Skeletal muscle tissue (tissue), 4 donors: ENCODE results near the gene SLC8A1. TPM values are rescaled to one million over a fixed set of nuclear protein-coding genes. Genes with fewer than 3 reads are reported as not detected.

Source experiments
- H3K27ac ChIP-seq: one replicate; pipeline ENCODE4 v1.7.0; 2013; ENCODE audit warnings: mild to moderate bottlenecking, low read depth, low read length, inconsistent platforms
- H3K27me3 ChIP-seq, 3 donors: one replicate each; pipeline ENCODE4 v1.7.0; 2013; ENCODE audit warnings: low read length in 3 of 3; ENCODE audit not compliant: control insufficient read depth in 3 of 3, insufficient read depth in 3 of 3
- H3K36me3 ChIP-seq, 3 donors: one replicate each; pipeline ENCODE4 v1.7.0; 2013; ENCODE audit warnings: low read length in 3 of 3; ENCODE audit not compliant: control insufficient read depth in 3 of 3, insufficient read depth in 3 of 3
- H3K4me1 ChIP-seq, 3 donors: one replicate each; pipeline ENCODE4 v1.7.0; 2013; ENCODE audit warnings: low read length in 3 of 3, mild to moderate bottlenecking in 3 of 3; ENCODE audit not compliant: control insufficient read depth in 3 of 3, insufficient read depth in 3 of 3
- H3K4me3 ChIP-seq, 3 donors: one replicate each; pipeline ENCODE4 v1.7.0; 2013; ENCODE audit warnings: low read length in 3 of 3
- H3K9ac ChIP-seq, 3 donors: one replicate each; pipeline ENCODE4 v1.7.0; 2013; ENCODE audit warnings: low read length in 3 of 3, mild to moderate bottlenecking in 3 of 3, moderate library complexity in 2 of 3, low read depth in 1 of 3
- H3K9me3 ChIP-seq, 3 donors: one replicate each; pipeline ENCODE4 v1.7.0; 2013; ENCODE audit warnings: low read length in 3 of 3; ENCODE audit not compliant: control insufficient read depth in 3 of 3
- total RNA-seq: library from RNA; depleted of rRNA; stranded (reverse); fragments of >200 nt; gene quantifications from one replicate; pipeline ENCODE4 v1.2.3, GENCODE V29; 2014
- donor health status: Osteomylitis.

The SLC8A1 gene
- total RNA-seq, 1 donor from 2014 or later: 45.9 TPM

DNA sequence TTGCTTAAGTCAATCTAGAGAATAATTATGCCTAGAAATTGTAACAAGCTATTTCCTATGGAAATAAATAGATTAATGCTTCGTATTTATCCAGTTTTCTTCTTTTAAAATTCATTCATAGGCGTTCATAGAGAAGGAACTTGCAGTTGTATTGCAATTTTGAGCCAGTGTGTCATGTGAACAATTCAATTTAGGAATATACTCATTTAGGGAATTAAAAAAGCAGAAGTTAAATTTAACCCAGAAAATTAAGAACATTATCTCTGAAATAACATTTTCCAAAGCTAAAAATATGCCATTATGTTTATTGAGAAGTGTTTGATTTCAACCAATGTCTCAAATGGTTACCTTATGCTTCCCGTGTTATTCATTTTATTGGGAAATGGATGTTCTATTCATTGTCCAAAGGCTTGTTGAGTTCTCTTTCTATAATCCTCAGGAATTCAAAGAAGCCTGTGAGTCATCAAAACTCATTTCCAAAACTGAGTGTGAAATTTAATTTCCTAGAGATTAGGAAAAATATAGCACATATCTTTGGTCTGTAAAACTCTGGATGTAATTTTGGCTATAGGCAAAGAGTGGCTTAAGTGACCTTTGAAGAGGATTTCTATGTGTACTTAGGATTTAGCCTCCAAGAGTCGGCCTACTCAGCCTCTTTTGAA lies 99.7 kb downstream of the SLC8A1 start:
- Histone ChIP-seq H3K36me3 (no peaks in the 10 kb centered on the region), H3K9ac (no peak overlapping the region), H3K27me3 (no peaks in the 10 kb centered on the region), H3K27ac (peak overlapping the region; percentile 16), H3K4me1 (no peaks in the 10 kb centered on the region), H3K9me3 (no peaks in the 10 kb centered on the region), H3K4me3 (no peak overlapping the region)

DNA sequence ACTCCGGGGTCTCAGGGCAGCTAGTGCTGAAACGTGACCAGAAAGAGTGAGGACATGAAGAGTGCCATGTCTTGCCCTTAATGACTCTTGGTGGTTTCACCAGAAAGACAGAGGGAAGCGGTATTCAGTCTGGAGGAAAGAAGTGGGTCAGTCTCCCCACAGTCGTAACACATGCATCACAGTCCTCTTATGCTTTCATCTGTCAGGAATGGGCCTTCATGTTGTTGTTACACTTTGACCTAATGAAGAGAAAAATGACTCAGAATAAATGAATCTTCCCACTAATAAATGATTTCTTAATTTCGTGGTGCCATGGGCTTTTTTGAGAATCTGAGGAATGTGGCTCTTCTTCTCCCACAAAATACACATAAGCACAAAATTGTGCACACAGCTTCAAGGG lies 103.2 kb downstream of the SLC8A1 start:
- no peaks in the 10 kb centered on the region for H3K36me3 ChIP-seq
- H3K27ac ChIP-seq: no peak overlapping the region
- H3K4me1 ChIP-seq: no peaks in the 10 kb centered on the region
- H3K4me3 ChIP-seq: no peak overlapping the region
- no peak overlapping the region for H3K9ac ChIP-seq
- H3K9me3 ChIP-seq: no peaks in the 10 kb centered on the region
- no peaks in the 10 kb centered on the region for H3K27me3 ChIP-seq

DNA sequence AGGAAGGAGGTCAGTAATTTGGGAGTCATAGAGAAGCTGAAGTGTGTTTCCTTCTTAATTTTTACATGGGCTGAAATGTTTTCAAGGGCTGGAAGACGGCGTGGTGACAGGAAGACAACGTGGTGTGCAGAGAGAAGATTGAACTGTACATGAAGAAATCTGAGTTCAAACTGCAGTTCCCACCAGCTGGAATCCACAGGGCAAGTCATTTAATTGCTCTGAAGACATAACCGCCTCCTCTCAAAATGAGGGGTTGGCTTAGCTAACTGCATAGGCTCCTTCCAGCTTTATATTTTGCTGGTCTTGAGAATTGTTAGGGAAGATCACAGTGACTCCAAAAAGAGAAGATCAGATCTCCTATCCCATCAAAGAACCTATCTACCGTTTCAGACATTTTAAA lies 103.9 kb downstream of the SLC8A1 start:
- H3K9me3 ChIP-seq: no peaks in the 10 kb centered on the region
- H3K4me1 ChIP-seq: no peaks in the 10 kb centered on the region
- no peak overlapping the region for H3K9ac ChIP-seq
- no peaks in the 10 kb centered on the region for H3K27me3 ChIP-seq
- H3K27ac ChIP-seq: no peak overlapping the region
- no peaks in the 10 kb centered on the region for H3K36me3 ChIP-seq
- H3K4me3 ChIP-seq: no peak overlapping the region

DNA sequence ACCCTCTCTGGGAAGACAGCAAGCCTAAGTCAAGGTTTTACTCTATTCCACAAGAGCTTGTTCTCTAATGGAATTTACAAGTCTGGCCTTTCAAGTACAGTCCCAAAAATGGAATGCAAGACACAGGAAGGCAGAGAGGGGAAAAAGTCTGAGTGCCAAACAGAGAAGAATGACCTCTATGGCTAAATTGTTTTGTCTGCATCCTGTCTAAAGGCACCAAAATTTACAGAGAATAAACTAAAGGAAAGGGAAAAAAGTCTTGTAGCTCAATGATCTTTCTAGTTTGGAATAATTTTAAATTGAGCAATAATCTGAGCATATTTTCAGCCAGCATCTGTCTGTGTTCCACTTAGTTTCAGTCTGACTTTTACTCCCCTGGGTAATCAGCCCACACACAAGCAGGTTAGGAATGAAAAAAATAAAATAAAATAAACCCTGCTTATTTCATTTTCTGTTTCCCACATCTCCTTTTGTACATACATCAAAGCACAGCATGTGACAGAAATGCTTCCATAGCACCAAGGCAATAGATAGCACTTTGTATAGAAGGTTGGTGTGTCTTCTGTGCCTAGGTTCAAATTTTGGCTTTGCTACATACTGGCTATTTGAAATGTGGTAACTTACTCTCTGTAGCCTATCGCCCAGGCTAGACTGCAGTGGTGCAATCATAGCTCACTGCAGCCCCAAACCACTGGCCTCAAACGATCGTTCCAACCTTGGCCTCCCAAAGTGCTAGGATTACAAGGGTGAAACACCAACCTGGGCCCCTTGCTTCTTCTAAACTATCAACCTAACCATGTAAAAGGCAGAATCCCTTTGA lies 105.1 kb downstream of the SLC8A1 start:
- H3K36me3 ChIP-seq: no peaks in the 10 kb centered on the region
- H3K4me1 ChIP-seq: no peaks in the 10 kb centered on the region
- peak overlapping the region; percentile 58 for H3K27ac ChIP-seq
- no peak overlapping the region for H3K9ac ChIP-seq
- H3K27me3 ChIP-seq: no peaks in the 10 kb centered on the region
- H3K4me3 ChIP-seq: no peak overlapping the region
- no peaks in the 10 kb centered on the region for H3K9me3 ChIP-seq

DNA sequence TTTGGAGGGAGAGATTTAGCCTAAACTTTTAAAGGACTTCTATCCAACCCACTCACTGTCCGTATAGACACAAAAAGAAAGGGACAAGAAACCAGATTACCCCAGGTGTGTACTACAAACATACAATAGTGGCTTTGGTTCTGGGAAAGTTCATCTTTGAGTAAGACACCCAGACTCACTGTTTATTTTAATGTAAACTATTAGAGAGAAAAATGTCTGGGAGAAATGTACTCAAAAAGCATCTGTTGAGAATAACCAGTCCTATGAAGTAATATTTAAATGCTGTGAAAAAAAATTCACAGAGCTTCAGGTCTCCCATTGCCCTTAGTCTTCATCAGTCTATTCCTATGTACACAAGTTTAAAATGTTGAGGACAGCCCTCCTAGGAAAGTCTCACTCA lies 107.5 kb downstream of the SLC8A1 start:
- Histone ChIP-seq H3K36me3 (no peaks in the 10 kb centered on the region), H3K9ac (no peak overlapping the region), H3K4me1 (no peaks in the 10 kb centered on the region), H3K27ac (no peak overlapping the region), H3K4me3 (no peak overlapping the region), H3K27me3 (no peaks in the 10 kb centered on the region), H3K9me3 (no peaks in the 10 kb centered on the region)

DNA sequence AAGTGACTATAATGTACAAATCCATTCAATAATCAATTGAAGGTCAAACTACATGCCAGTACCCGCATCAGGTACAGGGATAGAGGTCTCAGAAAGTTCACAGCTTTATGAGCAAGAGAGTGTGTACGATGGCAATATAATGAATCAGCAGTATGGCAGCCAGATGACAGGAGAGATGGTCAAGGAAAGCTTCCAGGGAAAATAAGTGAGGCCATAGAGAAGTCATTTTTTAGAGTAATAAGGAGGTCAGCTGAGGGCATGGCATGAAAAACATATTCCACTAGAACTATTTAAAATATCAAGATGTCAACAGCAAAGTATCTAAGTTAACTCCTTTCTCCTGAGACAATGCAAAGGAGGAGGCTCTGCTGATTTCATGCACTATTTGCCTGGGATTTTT lies 108.0 kb downstream of the SLC8A1 start:
- no peaks in the 10 kb centered on the region for H3K36me3 ChIP-seq
- no peaks in the 10 kb centered on the region for H3K27me3 ChIP-seq
- no peak overlapping the region for H3K9ac ChIP-seq
- H3K27ac ChIP-seq: no peak overlapping the region
- no peak overlapping the region for H3K4me3 ChIP-seq
- H3K4me1 ChIP-seq: no peaks in the 10 kb centered on the region
- no peaks in the 10 kb centered on the region for H3K9me3 ChIP-seq

DNA sequence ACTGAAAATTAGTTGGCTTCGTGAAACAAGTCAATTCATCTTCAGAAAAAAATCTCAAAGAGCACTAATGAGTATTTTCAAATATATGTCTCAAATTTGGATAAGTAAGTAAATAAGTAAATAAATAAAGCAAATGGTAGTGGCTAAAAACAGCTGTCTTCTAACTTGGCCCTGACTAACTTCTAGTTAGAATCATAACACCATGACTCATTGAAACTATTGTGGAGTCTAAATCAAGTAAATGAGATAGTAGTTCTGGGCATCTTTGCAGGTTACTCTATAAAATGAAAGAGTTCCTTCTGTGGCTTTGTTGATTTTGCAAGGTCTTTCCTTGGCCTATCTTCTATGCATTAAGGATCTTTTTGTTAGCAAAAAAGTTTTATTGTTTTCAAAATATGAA lies 110.7 kb downstream of the SLC8A1 start:
- Histone ChIP-seq H3K9me3 (no peaks in the 10 kb centered on the region), H3K27ac (no peak overlapping the region), H3K9ac (no peak overlapping the region), H3K27me3 (no peaks in the 10 kb centered on the region), H3K4me1 (no peaks in the 10 kb centered on the region), H3K36me3 (no peaks in the 10 kb centered on the region), H3K4me3 (no peak overlapping the region)

DNA sequence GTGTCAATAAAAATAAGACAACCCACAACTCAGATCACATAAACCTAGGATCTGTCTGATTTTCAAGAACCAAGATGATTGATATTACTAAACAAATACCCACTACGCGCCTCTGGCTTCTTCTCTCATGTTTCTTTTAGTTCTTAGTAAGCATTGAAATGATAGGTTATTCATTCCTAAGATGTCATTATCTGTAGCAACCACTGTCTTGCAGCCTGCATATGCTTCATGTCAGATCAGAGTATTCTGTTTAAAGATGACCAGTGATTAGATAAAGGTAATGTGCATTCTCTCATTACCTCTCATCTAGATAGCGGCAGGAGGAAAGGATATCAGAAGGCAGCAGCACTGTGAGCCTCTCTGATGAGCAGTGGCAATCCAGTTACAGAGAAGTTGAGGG lies 112.9 kb downstream of the SLC8A1 start:
- Histone ChIP-seq H3K27ac (no peak overlapping the region), H3K36me3 (no peaks in the 10 kb centered on the region), H3K9ac (no peak overlapping the region), H3K9me3 (no peaks in the 10 kb centered on the region), H3K4me3 (no peak overlapping the region), H3K4me1 (no peaks in the 10 kb centered on the region), H3K27me3 (no peaks in the 10 kb centered on the region)

DNA sequence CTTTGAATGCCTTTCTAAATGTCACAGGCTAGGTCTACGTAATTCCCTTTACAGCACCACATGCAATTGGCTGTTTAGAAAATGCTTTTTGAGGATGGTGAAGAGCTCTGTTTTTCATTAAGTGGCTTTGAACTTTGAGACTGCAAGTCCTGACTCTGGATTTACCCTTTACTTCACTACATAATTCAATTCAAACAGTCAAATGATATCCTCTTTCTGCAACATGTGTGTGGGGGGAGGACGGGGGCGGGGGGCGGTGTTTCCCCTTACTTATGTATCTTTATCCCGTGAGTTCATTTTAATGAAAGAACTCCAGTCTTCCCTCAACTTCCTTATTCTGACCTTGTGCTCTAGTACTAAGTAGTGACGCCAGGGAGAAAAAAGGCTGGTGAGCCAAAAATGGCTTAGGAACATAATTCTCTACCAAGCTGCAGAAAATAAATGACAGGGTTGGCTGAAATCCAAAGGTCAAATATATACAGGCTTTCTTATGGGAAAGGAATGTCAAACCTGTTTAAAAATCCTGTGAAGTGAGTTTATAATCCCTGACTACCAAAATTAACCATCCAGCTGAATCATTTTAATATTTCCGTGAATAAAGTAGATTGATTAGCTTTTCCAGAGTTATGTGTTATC lies 119.6 kb downstream of the SLC8A1 start:
- Histone ChIP-seq H3K9me3 (no peaks in the 10 kb centered on the region), H3K27ac (no peak overlapping the region), H3K9ac (no peak overlapping the region), H3K4me3 (no peak overlapping the region), H3K4me1 (no peaks in the 10 kb centered on the region), H3K27me3 (no peaks in the 10 kb centered on the region), H3K36me3 (no peaks in the 10 kb centered on the region)

DNA sequence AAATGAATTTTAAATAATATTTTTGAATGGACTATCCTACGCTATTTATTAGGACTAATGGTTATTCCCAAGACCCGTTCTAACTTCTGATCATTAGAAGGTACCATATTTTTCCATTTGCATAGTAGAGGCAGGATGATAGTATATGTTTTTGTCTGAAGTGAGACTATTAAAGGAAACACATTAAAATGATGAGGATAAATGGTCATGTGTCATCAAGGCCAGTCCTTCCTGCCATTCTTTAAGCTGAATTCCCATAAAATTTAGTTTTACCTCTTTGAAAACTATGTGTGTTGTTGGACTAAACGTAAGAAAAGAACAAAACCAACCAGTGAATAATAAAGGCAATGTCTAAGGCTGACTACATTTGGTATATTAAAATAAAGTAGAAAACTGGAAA lies 121.8 kb downstream of the SLC8A1 start:
- Histone ChIP-seq H3K27ac (no peak overlapping the region), H3K27me3 (no peaks in the 10 kb centered on the region), H3K4me3 (no peak overlapping the region), H3K4me1 (no peaks in the 10 kb centered on the region), H3K9ac (no peak overlapping the region), H3K9me3 (no peaks in the 10 kb centered on the region), H3K36me3 (no peaks in the 10 kb centered on the region)
